Measurements from ENCODE around the gene PAXX. TPM values are rescaled to one million over a fixed set of nuclear protein-coding genes. Genes with fewer than 3 reads are reported as not detected.

The PAXX gene, protein sequence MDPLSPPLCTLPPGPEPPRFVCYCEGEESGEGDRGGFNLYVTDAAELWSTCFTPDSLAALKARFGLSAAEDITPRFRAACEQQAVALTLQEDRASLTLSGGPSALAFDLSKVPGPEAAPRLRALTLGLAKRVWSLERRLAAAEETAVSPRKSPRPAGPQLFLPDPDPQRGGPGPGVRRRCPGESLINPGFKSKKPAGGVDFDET
- total RNA-seq = 100 to 1,000 TPM in 1 of 4 donors, 10 to 100 TPM in 3; 65.7 to 142 (median 68.9) TPM

DNA sequence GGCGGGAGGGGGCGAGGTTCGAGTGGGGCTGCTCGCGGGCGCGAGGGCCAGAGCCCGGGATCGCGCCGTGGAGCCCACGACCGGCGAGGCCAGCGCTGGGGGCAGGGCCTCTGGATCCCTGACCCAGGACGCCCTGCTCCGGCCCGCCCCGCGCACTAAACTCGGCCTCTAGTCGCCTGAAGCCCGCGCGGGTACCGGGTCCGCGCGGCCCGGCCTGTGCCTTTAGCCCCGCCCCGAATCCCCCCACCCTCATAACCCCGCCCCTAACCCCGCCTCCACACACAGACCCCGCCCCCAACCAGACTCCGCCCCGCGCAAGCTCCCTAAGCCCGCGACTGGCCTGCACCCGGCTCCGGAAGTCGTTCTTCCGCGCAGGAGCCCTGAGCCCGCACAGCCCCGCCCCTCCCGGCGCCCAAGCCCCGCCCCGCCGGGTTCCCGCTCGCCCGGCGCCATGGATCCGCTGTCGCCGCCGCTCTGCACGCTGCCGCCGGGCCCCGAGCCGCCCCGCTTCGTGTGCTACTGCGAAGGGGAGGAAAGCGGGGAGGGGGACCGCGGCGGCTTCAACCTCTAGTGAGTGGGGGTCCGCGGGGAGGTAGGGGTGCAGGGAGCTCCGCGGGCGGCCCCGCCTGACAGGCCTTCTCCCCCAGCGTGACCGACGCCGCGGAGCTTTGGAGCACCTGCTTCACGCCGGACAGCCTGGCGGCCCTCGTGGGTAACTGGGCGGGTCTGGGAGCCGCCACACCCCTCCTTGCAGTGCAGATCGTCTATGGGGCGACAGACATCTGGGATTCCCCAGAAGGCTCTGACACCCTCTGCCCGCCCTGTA is at the start of gene PAXX:
Gene PAXX (plus strand): TSS at position 430 of the 826 bp plus-strand sequence. CDS start 22 bp downstream, at position 452.
- no peaks in the 10 kb centered on the region for H3K9me3 ChIP-seq
- H3K27ac ChIP-seq = peak within 1 kb of the TSS; percentile 74 to 89 (median 82)
- whole genome bisulfite sequencing, 2 donors = 0 to 1% methylated on average over 17 to 32 of the region's 92 CpGs
- peaks cover 0 to 15% (median 0%) of the 10 kb centered on the region in 3 donors for H3K36me3 ChIP-seq
- no peaks in the 10 kb centered on the region for H3K27me3 ChIP-seq
- DNase-seq (ENCODE audit: low spot score in 2 of 2) = peak; percentile 80
- H3K4me1 ChIP-seq = peaks cover 0 to 55% (median 46%) of the 10 kb centered on the region in 4 donors
- TF ChIP-seq POLR2A (IDR thresholded peaks at IDR 0.05) (no peak), EP300 (IDR thresholded peaks at IDR 0.05) (peak in 1 of 2 donors; percentile 29)
- TF ChIP-seq, protein P1, sequence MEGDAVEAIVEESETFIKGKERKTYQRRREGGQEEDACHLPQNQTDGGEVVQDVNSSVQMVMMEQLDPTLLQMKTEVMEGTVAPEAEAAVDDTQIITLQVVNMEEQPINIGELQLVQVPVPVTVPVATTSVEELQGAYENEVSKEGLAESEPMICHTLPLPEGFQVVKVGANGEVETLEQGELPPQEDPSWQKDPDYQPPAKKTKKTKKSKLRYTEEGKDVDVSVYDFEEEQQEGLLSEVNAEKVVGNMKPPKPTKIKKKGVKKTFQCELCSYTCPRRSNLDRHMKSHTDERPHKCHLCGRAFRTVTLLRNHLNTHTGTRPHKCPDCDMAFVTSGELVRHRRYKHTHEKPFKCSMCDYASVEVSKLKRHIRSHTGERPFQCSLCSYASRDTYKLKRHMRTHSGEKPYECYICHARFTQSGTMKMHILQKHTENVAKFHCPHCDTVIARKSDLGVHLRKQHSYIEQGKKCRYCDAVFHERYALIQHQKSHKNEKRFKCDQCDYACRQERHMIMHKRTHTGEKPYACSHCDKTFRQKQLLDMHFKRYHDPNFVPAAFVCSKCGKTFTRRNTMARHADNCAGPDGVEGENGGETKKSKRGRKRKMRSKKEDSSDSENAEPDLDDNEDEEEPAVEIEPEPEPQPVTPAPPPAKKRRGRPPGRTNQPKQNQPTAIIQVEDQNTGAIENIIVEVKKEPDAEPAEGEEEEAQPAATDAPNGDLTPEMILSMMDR (IDR thresholded peaks at IDR 0.05) = peak in 1 of 5 experiments; percentile 20
- peak within 1 kb of the TSS; percentile 71 to 96 (median 90) for H3K4me3 ChIP-seq

DNA sequence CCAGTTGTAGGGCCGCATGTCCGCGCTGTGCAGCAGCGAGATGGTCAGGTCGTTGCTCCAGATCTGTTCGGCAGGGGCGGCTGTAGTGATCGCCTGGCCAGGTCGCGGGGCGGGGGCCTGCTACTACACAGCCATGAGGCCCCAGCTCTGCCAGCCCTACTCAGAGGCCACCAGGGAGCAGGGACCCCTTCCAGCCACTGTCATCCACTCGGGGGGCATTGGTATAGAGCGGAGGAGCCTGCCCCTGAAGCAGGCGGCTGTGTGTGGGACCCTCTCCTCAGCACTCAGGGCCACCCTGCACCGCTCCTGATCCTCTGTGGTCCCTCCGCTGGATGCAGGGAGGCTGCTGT is 49.4 kb upstream of the PAXX start:
- TF ChIP-seq, protein P1 (IDR thresholded peaks at IDR 0.05) = no peak
- TF ChIP-seq EP300 (IDR thresholded peaks at IDR 0.05) (no peak), POLR2A (IDR thresholded peaks at IDR 0.05) (no peak)
- Histone ChIP-seq H3K9me3 (no peaks in the 10 kb centered on the region), H3K36me3 (peaks cover 4 to 47% (median 29%) of the 10 kb centered on the region in 3 donors), H3K4me1 (peaks cover 0 to 60% (median 27%) of the 10 kb centered on the region in 4 donors), H3K27ac (peak overlapping the region in 1 of 4 donors; percentile 91), H3K27me3 (no peaks in the 10 kb centered on the region), H3K4me3 (peak overlapping the region in 3 of 4 donors; percentile 66 to 93 (median 92))
- 90 to 91% methylated on average over 12 to 16 of the region's 16 CpGs for WGBS, 2 donors
- DNase-seq (ENCODE audit: low spot score in 2 of 2) = peak in 1 of 2 donors; percentile 13

DNA sequence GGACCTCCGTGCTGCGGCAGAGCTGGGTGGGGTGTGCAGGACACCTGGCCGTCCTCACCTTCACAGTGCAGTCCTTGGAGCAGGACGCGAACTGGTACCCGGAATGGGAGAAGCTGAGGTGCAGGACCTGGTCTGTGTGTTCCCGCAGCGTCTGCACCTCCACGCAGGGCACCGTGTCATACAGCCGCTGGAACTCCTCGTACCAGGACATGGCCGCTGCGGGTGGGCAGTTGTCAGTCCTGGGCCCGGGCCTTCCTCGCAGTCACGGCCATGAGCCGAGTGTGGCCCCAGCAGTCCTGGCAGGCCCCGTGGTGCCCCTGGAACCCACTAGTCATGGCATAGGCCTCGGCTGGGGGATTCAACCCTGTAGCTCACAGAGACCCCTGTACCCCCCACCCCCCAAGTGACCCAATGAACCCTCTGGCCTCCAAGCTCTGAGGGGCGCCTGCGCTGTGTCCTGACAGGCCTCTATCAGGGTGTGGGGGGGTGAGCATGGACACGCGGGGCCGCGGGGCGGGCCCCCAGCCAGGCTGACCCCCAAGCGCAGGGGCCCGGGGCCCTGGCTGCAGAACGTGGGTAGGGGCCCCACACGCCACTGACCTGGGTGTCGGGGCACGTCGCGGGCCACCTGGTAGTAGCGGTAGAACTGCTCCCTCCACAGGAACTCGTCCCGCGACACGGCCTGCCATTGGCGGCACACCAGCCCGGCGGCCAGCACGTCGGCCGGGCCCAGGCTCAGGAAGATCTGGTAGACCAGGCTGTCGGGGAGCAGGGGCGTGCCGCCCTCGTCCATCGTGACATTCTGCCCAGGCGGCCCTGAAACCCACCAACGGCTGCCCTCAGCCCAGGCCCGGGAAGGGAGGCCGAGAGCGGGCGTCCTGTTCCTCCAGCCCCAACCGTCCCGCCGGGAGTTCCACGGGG is 48.7 kb upstream of the PAXX start:
- DNase-seq (ENCODE audit: low spot score in 2 of 2) = peak in 1 of 2 donors; percentile 14
- Histone ChIP-seq H3K27me3 (no peaks in the 10 kb centered on the region), H3K4me1 (peaks cover 0 to 67% (median 34%) of the 10 kb centered on the region in 4 donors), H3K9me3 (no peaks in the 10 kb centered on the region), H3K4me3 (peak overlapping the region; percentile 66 to 97 (median 92)), H3K27ac (peak overlapping the region; percentile 78 to 91 (median 86)), H3K36me3 (peaks cover 4 to 45% (median 29%) of the 10 kb centered on the region in 3 donors)
- 33 to 37% methylated on average over 26 to 37 of the region's 61 CpGs for WGBS, 2 donors
- TF ChIP-seq POLR2A (IDR thresholded peaks at IDR 0.05) (no peak), EP300 (IDR thresholded peaks at IDR 0.05) (no peak)
- TF ChIP-seq, protein P1 (IDR thresholded peaks at IDR 0.05) = no peak

DNA sequence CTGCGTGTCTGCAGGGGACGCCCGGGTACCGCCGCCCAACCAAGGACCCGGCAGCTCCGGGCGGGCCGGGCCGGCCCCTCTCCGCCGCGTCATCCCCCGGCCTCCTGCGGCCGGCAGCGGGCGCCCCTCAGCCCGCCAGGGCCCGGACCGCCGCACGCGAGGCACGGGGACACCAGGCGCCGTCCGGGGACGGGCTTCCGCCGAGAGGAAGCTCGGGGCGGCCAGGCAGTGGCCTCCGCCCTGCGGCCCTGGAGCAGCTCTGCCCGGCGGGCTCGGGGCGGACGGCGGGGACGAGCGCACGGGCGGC is 48.1 kb upstream of the PAXX start:
- TF ChIP-seq, protein P1 (IDR thresholded peaks at IDR 0.05) = no peak
- TF ChIP-seq POLR2A (IDR thresholded peaks at IDR 0.05) = no peak
- no peak for TF ChIP-seq EP300 (IDR thresholded peaks at IDR 0.05)
- peak in 1 of 2 donors; percentile 14 for DNase-seq (ENCODE audit: low spot score in 2 of 2)
- H3K36me3 ChIP-seq = peaks cover 4 to 43% (median 29%) of the 10 kb centered on the region in 3 donors
- H3K27ac ChIP-seq = peak overlapping the region; percentile 78 to 91 (median 86)
- 0% methylated on average over 6 of the region's 45 CpGs; no CpG with 5 or more reads in 1 of the 2 donors for WGBS, 2 donors
- no peaks in the 10 kb centered on the region for H3K27me3 ChIP-seq
- H3K9me3 ChIP-seq = no peaks in the 10 kb centered on the region
- peaks cover 0 to 73% (median 37%) of the 10 kb centered on the region in 4 donors for H3K4me1 ChIP-seq
- peak overlapping the region; percentile 66 to 97 (median 92) for H3K4me3 ChIP-seq

All from tibial nerve (tissue), 4 donors.